NCI-H128 (cell line): Measurements from ENCODE around the gene B2M.
"Not testable (repeated sequence)": the region's sequence is repeated elsewhere in the genome, so short reads cannot be mapped to it uniquely, and the experiment has no call there.

ENCODE experiments used
- DNase-seq: peaks from one replicate; lab custom pipeline; 2025; ENCODE audit not compliant: unreplicated experiment; lab: John Stamatoyannopoulos, UW

Gene B2M

DNA sequence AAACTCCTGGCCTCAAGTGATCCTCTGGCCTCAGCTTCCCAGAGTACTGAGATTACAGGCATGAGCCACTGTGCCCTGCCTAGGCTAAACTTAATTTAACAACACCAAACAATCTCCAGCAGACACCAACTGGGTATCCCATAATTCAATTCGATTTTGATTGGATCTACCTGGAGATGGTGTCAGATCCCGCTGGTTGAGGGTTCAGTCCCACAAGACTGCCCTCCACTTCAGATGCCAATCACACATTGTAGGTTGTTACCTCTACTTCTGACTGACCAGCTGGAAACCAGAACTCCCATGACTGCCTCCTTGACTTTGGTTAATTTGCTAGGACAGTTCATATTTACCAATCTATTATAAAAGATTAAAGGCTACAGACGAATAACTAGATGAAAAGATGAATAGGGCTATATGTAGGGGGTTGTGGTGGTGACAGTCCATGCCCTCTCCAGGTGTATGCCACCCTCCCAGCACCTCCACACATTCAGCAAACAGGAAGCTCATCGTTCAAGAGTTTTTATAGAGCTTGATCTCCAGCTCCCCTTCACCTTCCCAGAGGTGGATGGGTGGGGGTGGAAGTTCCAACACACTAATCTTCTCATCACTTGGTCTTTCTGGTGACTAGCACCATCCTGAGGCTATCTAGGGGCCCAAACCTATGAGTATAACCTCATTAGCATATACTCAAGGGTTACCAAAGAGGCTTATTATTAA is 9.3 kb downstream of the B2M start:
- DNase-seq = no peak

DNA sequence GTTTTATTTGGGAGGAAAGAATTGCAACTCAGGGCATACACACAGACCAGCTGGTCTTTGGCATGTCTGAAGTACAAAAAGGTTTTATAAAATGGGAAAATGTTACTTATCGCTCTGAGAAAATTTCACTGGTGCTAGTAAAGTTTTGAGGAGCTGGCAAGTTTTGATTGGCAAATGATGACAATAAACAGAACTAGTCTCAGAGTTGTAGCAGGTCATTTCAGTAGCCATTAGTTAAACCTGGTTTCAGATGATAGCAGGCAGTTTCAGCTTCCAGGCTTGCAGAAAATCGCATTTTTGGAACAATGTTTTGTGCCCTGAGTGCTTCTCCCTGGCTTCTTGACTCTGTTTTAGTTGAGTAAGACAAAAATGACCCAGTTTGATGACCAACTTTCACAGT is 10.7 kb downstream of the B2M start:
- no peak for DNase-seq

DNA sequence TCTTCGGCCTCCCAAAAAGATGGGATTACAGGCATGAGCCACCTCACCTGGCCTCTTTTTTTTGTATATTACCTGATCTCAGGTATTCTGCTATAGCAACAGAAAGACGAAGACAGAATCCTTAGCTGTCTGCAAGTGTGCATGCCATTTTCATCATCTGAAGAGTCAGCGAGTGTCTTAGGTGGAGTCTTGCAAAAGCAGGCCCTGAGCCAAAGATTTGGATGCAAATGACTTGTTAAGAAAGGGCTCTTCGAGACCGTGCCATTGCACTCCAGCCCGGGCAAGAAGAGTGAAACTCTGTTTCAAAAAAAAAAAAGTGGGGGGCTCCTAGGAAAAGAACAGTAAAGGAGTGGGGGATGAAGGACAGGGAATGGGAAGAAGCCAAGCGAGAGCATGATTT is 14.8 kb downstream of the B2M start:
- no peak for DNase-seq

GRCh38 chr15:44726568-44727484 is 15.5 kb downstream of the B2M start:
- DNase-seq = no peak

DNA sequence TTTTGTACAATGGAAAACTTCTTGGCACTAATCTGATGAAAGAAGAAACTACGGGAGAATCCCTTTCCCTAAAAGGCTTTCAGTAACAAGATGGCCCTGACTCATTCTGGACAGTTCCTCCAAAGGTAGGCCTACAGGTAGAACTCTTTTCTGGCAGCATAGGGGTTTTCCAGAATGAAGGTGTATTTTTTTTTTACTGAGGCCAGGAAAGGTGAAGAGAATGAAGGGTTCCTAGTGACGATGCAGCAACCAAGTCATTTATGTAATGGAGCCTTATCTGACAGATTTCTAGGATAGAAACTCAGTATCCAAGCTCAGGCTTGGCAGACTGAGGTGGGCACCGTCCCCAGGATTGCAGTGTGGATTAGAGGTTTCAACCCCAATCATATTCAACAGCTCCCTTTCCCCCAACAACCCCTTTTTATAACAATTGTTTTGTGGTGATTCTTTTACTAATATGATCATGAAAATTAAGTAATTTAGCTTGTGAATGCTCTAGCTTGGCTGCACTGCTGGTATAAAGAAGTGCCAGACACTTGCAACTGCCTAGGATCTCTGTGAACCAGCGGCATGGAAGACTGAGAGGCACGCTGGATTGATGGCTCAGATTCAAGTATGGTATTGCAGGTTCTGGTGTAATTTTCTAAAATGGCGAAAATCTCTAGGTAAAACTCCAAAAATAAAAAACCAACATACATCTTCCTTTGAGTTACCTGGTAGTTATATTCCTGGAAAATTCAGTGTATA is 16.3 kb downstream of the B2M start:
- DNase-seq = no peak

DNA sequence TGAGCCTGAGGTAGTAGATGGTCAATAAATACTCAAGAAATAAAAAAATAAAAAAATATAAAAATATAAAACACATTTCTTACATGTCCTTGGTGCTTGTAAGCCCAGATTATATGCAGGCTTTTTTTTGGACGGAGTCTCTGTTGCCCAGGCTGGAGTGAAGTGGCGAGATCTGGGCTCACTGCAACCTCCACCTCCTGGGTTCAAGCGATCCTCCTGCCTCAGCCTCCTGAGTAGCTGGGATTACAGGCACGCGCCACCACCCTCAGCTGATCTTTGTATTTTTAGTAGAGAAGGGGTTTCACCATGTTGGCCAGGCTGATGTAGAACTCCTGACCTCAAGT is 16.9 kb downstream of the B2M start:
- not testable (repeated sequence) for DNase-seq

DNA sequence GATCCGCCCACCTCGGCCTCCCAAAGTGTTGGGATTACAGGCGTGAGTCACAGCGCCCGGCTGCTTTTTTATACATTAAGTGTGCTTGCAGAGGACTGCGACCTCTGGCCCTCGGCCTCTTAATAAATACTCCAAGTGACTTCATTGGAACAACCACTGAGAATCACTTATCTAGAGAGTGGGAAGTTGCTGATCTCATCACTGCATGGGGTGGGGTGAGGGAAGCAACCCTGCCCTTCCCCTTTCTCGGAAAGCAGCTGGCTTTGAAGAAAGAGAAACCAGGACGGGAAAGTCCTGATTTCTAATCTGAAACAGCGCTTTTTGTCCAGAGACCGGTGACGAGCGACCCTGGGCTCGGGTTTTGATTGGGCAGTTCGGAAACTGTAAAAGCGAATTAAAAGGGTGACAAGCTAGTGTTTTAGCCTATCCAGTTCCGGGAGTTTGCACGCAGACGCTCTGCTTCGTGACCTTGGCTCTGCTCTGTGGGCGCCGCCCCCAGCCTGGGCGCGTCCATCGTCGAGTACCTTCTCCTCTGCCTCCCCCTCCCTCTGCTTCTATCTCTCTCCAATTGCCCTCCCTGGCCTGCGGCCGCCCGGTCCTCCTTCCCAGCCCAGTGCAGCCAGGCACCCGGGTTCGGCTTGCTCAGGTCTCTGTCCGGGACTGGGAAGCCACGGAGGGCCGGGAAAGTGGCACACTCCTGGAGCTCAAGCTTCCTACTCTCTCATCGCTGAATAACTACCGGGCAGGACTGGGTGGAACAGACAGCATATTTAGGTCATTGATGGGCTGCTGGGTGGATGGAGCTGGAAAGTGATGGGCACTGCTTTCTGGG is 17.5 kb downstream of the B2M start:
- peak; percentile 83 for DNase-seq

DNA sequence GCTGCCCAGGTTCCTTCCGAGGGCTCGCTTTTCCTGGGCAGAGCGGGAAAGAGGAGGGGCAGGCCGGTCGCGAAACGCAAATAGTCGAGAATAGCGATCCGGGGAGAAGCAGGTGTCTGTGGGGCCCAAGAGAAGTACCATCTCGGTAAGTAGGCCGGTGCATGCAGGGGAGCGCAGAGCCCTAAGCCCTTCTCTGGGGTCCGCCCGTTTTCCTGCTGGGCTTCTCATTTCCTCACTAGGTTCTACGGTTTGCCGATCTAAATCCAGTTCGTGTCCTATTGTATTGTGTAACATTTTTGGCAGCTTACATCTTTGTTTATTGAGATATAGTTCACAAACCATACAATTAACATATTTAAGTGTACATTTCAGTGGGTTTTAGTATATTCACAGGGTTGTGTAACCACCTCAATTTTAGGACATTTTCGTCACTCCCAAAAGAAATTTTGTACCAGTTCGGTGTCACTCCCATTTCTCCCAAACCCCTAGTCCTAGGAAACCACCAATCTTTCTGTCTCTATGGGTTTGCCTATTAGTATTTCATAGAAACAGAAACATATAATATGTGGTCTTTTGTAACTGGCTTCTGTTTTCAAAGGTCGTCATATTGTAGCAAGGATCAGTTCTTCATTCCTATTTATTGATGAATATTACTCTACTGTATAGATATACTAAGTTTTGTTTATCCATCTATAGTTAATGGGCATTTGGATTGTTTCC is 18.3 kb downstream of the B2M start:
- no peak for DNase-seq

GRCh38 chr15:44734839-44735481 is 23.6 kb downstream of the B2M start:
- DNase-seq = no peak

DNA sequence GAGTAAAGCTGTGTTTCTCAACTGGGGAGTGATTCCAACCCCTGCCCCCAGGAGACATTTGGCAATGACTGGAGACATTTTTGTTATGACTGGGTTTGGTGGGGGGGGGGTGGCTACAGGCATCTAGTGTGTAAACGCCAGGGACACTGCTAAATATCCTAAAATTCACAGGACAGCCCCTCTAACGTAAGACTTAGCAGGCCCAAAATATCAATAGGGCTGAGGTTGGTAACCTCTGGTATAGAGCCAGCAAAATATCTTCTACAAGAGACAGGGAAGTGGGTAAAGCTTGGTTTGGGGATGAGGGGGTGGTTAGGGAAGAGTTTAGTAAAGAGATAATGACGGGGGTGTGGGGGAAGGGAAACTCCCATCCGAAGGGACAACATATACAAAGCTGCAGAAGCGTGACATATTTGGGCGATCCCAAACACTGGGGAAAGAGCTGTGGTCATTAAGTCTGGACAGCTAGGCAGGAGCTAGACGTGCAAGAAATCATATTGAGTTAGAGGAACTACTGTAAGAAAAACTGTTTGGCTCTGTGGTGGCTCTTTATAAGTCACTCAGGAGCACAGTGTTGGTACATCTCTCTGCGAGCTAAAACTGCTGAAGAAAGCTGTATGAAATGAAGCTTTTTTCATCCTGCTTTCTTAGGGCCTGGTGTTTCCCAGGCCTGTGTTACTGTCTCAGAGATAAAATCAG is 24.3 kb downstream of the B2M start:
- no peak for DNase-seq

- DNase-seq = no peak
Observed at GRCh38 chr15:44736181-44736765, 25.0 kb downstream of the B2M start, which contains the start of gene TRIM69. Gene TRIM69, plus strand, starts transcription at chr15:44736528. Its CDS starts 177 bp downstream, at chr15:44736705.

DNA sequence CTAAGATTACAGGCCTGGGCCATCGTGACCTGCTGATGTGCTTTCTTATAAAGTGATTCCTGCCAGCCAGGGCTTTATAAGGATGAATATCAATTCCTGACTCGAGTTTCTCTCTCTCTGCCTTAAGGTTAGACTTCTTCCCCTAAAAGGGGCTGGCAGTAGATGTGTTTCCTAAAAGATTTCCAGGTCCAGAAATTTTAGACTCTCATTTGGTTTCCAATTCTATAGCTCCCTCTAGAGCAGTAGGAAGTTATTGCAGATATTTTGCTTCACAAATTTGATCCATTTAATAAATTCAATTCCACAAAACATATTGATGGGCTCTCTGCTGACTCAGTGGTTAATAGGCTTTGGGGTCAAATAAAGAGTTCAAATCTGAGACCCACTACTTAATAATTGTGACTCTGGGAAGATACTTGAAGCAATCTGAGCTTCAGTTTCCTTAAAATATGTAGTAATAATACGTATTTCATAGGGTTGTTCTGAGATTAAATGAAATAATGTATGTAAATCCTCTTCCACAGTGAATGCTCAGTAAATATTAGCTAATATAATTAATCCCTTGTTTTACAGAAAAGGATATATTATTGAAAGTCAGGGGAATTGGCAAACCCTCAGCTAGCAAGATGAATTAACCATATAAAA is 27.1 kb downstream of the B2M start:
- DNase-seq = no peak

GRCh38 chr15:44739222-44739847 is 28.0 kb downstream of the B2M start:
- DNase-seq = not testable (repeated sequence)

DNA sequence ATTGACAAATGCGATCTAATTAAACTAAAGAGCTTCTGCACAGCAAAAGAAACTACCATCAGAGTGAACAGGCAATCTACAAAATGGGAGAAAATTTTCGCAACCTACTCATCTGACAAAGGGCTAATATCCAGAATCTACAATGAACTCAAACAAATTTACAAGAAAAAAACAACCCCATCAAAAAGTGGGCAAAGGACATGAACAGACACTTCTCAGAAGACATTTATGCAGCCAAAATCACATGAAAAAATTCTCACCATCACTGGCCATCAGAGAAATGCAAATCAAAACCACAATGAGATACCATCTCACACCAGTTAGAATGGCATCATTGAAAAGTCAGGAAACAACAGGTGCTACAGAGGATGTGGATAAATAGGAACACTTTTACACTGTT is 32.1 kb downstream of the B2M start:
- not testable (repeated sequence) for DNase-seq

DNA sequence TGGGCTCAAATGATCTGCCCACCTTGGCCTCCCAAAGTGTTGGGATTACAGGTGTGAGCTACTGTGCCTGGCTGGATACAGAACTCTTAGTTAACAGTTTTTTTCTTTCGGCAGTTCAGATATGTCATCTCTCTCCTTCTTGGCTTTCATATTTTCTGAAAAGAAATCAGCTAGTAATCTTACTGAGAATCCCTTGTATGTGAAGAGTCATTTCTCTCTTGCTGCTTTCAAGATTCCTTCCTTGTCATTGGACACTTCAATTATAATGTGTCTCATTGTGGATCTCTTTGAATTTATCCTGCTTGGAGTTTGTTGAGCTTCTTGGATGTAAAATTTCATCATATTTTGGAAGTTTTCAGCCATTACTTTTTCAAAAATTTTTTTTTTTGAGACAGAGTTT is 42.0 kb downstream of the B2M start:
- DNase-seq = no peak

- no peak for DNase-seq
Observed at GRCh38 chr15:44763187-44763586, 51.9 kb downstream of the B2M start.

DNA sequence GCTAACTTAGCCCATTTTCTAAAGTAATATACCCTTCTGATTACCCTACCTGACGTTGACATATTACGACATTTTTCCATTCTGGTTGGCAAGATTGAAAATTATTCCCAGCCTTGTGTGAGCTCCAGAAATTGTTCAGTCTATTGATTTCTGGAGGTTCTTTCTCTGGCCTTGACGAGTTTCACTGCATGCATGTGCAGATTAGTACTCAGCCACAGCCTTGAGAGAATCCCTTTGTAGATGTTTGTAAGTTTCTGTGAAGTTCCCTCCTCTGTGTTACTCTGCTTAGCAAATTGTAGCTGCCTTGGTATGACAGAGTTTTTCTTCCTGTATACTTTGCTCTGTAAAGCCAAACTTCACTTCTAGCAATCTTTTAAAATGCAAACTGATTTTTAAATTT is 52.5 kb downstream of the B2M start:
- no peak for DNase-seq

DNA sequence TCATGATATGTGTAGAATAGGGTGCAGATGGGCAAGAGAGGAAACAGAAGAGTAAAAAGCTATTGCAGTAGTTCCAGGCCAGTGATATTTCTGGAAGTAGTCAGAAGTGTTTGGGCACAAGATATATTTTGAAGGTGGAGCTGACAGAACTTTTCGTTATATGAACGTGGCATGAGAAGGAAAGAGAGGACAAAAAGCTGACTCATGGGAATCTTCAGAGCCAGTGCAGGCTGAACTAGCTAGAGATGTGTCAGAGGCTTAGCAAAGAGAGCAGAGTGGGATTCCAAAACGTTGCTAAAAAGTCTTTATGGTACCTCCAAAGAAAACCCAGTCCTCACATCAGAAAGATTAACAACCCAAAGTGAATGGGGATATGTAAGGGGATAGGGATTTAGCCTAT is 53.7 kb downstream of the B2M start:
- DNase-seq = no peak
